SJSA1 (cell line): ENCODE results near the gene STYK1. TPM values are rescaled to one million over a fixed set of nuclear protein-coding genes. Genes with fewer than 3 reads are reported as not detected.
"Not testable (repeated sequence)": the region's sequence is repeated elsewhere in the genome, so short reads cannot be mapped to it uniquely, and the experiment has no call there.

Experiments
- DNase-seq, 2 experiments: peaks; one replicate each; pipeline ENCODE4 v3.0.0-alpha.2; 2015 to 2020; ENCODE audit warnings: low spot score in 2 of 2, low read depth in 1 of 2
- H3K27ac ChIP-seq: fragments of 250-450 bp; sonication (Bioruptor Pico); 2 replicates; pipeline ENCODE4 v1.5.1; 2020; ENCODE audit warnings: mild to moderate bottlenecking, moderate library complexity
- H3K27me3 ChIP-seq: fragments of 250-450 bp; sonication (Bioruptor Pico); replicated peaks from 2 replicates; pipeline ENCODE4 v1.5.1; 2020; ENCODE audit warnings: mild to moderate bottlenecking, moderate library complexity
- H3K36me3 ChIP-seq: fragments of 250-450 bp; sonication (Bioruptor Pico); 2 replicates; pipeline ENCODE4 v1.5.1; 2020; ENCODE audit warnings: mild to moderate bottlenecking
- H3K4me1 ChIP-seq: fragments of 250-450 bp; sonication (Bioruptor Pico); replicated peaks from 2 replicates; pipeline ENCODE4 v1.6.1; 2021; ENCODE audit warnings: mild to moderate bottlenecking
- H3K4me3 ChIP-seq: fragments of 250-450 bp; sonication (Bioruptor Pico); 2 replicates; pipeline ENCODE4 v1.5.1; 2020; ENCODE audit warnings: mild to moderate bottlenecking
- H3K9me3 ChIP-seq: fragments of 250-450 bp; sonication (Bioruptor Pico); replicated peaks from 2 replicates; pipeline ENCODE4 v1.5.1; 2020; ENCODE audit warnings: mild to moderate bottlenecking
- total RNA-seq: library from RNA; depleted of rRNA; stranded (reverse); fragments of >200 nt; shearing (Covaris generic); gene quantifications from 2 replicates; pipeline ENCODE4 v1.2.3, GENCODE V29; 2014; rRNA removed

Gene STYK1
- total RNA-seq, 1 experiment from 2014 or later: 6.3 TPM

DNA sequence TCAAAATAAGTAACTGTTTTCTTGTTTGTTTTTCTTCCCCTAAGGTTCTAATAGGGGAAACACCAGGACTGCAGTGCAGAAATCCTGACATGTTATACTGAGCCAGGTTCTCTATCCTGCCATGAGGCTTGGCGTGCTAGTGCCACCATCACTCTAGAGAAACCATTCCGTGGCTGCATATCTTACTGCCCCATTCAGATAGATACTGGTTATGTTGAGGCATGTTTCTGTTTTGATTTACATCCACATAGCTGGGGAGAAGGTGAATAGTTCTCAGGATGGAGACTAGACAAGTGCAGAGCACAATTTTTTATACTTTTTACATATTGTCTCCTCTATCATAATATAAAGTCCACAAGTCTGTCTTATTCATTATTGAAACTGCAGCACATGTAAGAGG lies 72.0 kb downstream of the STYK1 start:
- H3K4me3 ChIP-seq: no peak overlapping the region
- H3K27me3 ChIP-seq: no peaks in the 10 kb centered on the region
- H3K4me1 ChIP-seq: no peaks in the 10 kb centered on the region
- H3K27ac ChIP-seq: no peak overlapping the region
- no peaks in the 10 kb centered on the region for H3K9me3 ChIP-seq
- H3K36me3 ChIP-seq: peaks cover 14% of the 10 kb centered on the region
- no peak for DNase-seq

DNA sequence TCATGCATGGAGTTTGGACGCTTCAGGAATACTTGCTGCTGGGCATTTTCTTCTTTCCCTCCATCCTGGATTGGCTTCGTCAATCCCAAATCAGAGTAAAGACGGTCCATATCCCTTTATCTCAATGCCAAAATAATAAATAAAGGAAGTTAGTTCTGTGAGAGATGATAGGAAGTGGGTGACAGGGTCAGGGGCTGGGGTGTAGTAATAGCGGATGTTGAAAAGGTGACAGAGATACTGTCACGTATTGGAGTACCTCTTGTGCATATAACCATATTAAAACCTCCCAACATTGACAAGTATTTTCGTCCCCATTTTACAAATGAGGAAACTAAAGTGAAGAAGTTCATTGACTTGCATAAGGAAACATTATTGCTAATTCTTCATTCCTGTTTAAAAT lies 72.9 kb downstream of the STYK1 start:
- H3K36me3 ChIP-seq: peaks cover 12% of the 10 kb centered on the region
- H3K4me1 ChIP-seq: no peaks in the 10 kb centered on the region
- H3K9me3 ChIP-seq: no peaks in the 10 kb centered on the region
- no peak for DNase-seq
- H3K27me3 ChIP-seq: no peaks in the 10 kb centered on the region
- no peak overlapping the region for H3K27ac ChIP-seq
- no peak overlapping the region for H3K4me3 ChIP-seq

DNA sequence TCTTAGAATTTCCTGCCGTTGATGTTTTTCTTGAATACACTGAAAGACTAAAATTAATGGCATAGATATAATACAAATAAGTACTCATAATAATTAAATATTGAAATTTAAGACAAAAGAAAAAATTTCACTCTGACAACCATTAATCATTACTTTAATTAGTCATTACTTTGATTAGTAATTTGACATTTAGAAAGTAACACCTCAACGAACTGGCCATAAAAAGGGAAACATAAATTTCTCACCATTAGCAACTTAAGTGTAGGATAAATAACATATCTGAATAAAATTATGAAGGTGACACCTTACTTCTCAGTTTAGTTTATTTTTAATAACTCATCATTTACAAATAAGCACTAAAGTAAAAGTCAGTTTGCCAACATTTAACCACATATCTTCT lies 78.0 kb downstream of the STYK1 start:
- H3K27ac ChIP-seq: no peak overlapping the region
- no peaks in the 10 kb centered on the region for H3K9me3 ChIP-seq
- no peaks in the 10 kb centered on the region for H3K4me1 ChIP-seq
- H3K4me3 ChIP-seq: no peak overlapping the region
- H3K27me3 ChIP-seq: no peaks in the 10 kb centered on the region
- peaks cover 3% of the 10 kb centered on the region; the same call in 1 of the 2 replicates for H3K36me3 ChIP-seq
- DNase-seq: no peak

DNA sequence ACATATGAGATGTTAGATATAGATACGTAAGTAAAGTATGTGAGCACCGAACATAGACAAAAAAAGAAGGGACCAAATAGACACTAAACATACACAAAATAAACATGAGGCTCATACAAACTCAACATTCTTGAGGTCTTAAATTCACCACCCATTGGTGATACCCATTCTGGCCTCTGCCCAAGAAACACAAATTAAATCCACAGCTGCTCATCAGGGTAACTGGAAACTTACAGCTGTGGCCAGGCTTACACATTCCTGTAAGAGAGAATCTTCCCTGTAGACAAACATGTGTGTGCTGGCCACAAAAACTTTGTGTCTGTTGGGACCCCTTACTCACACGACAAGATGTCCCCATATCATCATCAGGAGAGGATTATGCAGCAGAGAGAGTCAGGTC lies 82.9 kb downstream of the STYK1 start:
- peaks cover 3% of the 10 kb centered on the region; the same call in 1 of the 2 replicates for H3K36me3 ChIP-seq
- no peak overlapping the region for H3K27ac ChIP-seq
- no peaks in the 10 kb centered on the region for H3K27me3 ChIP-seq
- H3K4me3 ChIP-seq: no peak overlapping the region
- DNase-seq: no peak
- no peaks in the 10 kb centered on the region for H3K9me3 ChIP-seq
- H3K4me1 ChIP-seq: no peaks in the 10 kb centered on the region

DNA sequence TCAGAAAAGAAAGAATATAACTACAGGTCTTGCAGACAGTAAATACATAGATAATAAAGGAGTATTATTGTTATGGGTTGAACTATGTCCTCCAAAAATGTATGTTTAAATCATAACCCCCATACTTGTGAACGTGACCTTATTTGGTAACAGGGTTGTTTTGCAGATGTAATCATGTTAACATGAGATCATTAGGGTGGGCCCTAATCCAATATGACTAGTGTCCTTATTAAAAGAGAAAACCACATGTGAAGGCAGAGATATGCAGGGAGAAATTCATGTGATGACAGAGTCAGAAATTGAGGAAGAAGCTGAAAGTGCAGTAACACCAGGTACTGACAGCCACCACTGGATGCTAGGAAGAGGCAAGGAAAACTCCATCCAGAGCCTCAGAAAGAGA lies 89.4 kb downstream of the STYK1 start:
- no peak overlapping the region for H3K27ac ChIP-seq
- no peaks in the 10 kb centered on the region for H3K4me1 ChIP-seq
- H3K4me3 ChIP-seq: no peak overlapping the region
- H3K9me3 ChIP-seq: no peaks in the 10 kb centered on the region
- H3K27me3 ChIP-seq: no peaks in the 10 kb centered on the region
- peaks cover 3% of the 10 kb centered on the region; the same call in 1 of the 2 replicates for H3K36me3 ChIP-seq
- DNase-seq: no peak

DNA sequence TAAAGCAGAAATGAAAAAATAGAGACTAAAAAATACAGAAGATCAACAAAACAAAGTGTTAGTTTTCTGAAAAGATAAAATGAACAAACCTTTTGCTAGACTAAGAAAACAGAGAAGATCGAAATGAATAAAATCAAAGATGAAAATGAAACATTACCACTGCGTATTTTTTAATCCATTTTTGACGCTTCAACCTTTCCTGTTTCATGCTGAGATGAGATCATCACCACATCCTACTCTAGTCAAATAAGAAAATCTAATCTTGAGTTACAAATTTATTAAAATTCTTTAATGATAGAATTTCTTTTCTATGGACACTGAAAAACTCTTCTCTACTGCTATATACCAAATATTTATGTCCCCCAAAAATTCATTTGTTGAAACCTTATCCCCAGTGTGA lies 91.1 kb downstream of the STYK1 start:
- Histone ChIP-seq H3K4me3 (no peak overlapping the region), H3K27me3 (no peaks in the 10 kb centered on the region), H3K9me3 (no peaks in the 10 kb centered on the region), H3K4me1 (no peaks in the 10 kb centered on the region), H3K36me3 (peaks cover 3% of the 10 kb centered on the region; the same call in 1 of the 2 replicates), H3K27ac (no peak overlapping the region)
- DNase-seq: no peak

DNA sequence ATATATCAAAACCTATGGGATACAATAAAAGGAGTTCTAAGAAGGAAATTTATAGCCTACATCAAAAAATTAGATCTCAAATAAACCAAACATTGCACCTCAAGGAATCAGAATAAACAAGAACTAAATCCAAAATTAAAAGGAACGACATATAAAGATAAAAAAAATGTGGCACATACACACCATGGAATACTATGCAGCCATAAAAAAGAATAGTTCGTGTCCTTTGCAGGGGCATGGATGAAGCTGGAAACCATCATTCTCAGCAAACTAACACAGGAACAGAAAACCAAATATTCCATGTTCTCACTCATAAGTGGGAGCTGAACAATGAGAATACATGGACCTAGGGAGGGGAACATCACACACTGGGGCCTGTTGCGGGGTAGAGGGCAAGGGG lies 91.7 kb downstream of the STYK1 start:
- H3K36me3 ChIP-seq, H3K9me3 ChIP-seq, DNase-seq, H3K4me3 ChIP-seq, H3K27ac ChIP-seq, H3K27me3 ChIP-seq, H3K4me1 ChIP-seq: not testable (repeated sequence)

DNA sequence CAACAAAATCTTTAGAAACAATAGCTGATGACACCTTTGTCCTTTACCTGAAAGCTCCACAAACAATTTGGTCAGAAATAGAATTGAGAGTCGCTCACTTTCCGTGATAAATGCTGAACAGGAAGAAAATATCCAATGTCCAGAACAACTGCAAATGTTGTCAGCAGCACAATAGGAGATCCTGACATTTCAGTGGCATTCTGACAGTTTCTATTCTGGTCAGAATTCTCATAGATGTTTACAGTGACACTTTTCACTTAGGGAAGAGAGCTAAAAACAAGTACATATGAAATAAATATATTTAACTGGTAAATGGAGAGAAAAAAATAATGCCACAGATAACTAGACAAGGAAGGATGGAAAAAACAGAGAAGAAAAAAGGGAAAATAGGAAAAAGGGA lies 99.5 kb downstream of the STYK1 start:
- H3K36me3 ChIP-seq: no peaks in the 10 kb centered on the region
- no peak overlapping the region for H3K27ac ChIP-seq
- H3K9me3 ChIP-seq: no peaks in the 10 kb centered on the region
- peaks cover 3% of the 10 kb centered on the region; the same call in 1 of the 2 replicates for H3K27me3 ChIP-seq
- H3K4me1 ChIP-seq: no peaks in the 10 kb centered on the region
- H3K4me3 ChIP-seq: no peak overlapping the region
- DNase-seq: no peak

DNA sequence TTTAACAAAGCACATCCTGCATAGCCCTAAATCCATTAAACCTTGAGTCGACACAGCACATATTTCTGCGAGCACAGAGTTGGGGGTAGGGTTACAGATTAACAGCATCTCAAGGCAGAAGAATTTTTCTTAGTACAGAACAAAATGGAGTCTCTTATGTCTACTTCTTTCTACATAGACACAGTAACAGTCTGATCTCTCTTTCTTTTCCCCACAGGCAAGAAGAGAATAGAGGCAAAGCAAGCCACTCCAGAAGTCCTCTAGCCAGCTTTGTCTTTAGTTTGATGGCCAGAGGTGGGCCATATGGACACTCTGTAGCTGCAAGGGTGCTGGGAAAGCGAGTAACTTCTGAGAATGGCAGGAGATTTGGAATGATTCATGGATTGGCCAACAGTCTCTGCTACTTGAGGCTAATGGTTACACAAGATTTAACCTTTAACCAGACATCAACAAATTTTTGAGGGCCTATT lies 101.8 kb downstream of the STYK1 start:
- not testable (repeated sequence) for H3K4me3 ChIP-seq, H3K36me3 ChIP-seq, H3K27ac ChIP-seq, DNase-seq, H3K4me1 ChIP-seq, H3K27me3 ChIP-seq, H3K9me3 ChIP-seq

DNA sequence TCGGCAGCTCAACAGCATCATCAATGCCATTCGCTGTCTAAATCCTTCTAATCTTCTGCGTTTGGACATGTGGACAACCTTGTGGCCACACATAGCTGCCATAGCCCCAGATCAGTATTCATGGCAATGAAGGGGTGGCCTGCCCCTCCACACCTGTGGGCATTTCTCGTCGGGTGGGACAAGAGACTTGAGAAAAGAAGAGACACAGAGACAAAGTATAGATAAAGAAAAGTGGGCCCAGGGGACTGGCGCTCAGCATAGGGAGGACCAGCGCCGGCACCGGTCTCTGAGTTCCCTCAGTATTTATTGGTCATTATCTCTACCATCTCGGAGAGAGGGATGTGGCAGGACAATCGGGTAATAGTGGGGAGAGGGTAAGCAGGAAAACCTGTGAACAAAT lies 102.7 kb downstream of the STYK1 start:
- H3K27ac ChIP-seq: no peak overlapping the region
- DNase-seq: no peak
- H3K36me3 ChIP-seq: no peaks in the 10 kb centered on the region
- H3K27me3 ChIP-seq: peaks cover 3% of the 10 kb centered on the region; the same call in 1 of the 2 replicates
- no peaks in the 10 kb centered on the region for H3K9me3 ChIP-seq
- no peak overlapping the region for H3K4me3 ChIP-seq
- no peaks in the 10 kb centered on the region for H3K4me1 ChIP-seq

Other genes starting within 250 kb of the STYK1 start
- gene KLRC2, start 238.0 kb downstream of the STYK1 start, total RNA-seq: not detected in 2 replicates
- gene KLRC1, start 220.7 kb downstream of the STYK1 start, total RNA-seq: not detected in 2 replicates
- 0.34 and 0.53 TPM in 2 replicates for gene EIF2S3B, start 168.2 kb downstream of the STYK1 start, total RNA-seq
- gene MAGOHB, start 60.4 kb downstream of the STYK1 start, total RNA-seq: 51.6 and 97.2 TPM in 2 replicates
- 95.2 and 104 TPM in 2 replicates for gene YBX3, start 49.3 kb upstream of the STYK1 start, total RNA-seq
- gene TAS2R7, start 128.6 kb upstream of the STYK1 start, total RNA-seq: not detected in 2 replicates
- gene TAS2R8, start 133.2 kb upstream of the STYK1 start, total RNA-seq: not detected in 2 replicates
- not detected in 2 replicates for gene TAS2R9, start 136.1 kb upstream of the STYK1 start, total RNA-seq
- 0.53 TPM in 1 of 2 replicates, not detected in the other for gene TAS2R10, start 152.3 kb upstream of the STYK1 start, total RNA-seq
- gene PRR4, start 175.4 kb upstream of the STYK1 start, total RNA-seq: 1.6 TPM in 1 of 2 replicates, not detected in the other
- 6.9 and 9.4 TPM in 2 replicates for gene PRH1, start 210.2 kb upstream of the STYK1 start, total RNA-seq
- 0.13 and 1.2 TPM in 2 replicates for gene TAS2R13, start 235.5 kb upstream of the STYK1 start, total RNA-seq